Measurements from ENCODE around the gene TMEM151B. TPM values are rescaled to one million over a fixed set of nuclear protein-coding genes. Genes with fewer than 3 reads are reported as not detected.

Gene TMEM151B
- total and polyA plus RNA-seq, 2 of the 4 experiments (the other 2 are of a cell fraction): not detected

- WGBS, 2 experiments (ENCODE audit: extremely low coverage in 2 of 2, insufficient read length in 1 of 2): no CpG with 5 or more reads among the region's 10 CpGs
- Histone ChIP-seq H3K27me3 (ENCODE audit: control insufficient read depth, insufficient read depth, low read length) (peaks cover 37% of the 10 kb centered on the region), H3K9me3 (ENCODE audit: control insufficient read depth, insufficient read depth, low read length) (no peaks in the 10 kb centered on the region), H3K4me1 (ENCODE audit: control insufficient read depth, insufficient read depth, low read length) (peaks cover 21% of the 10 kb centered on the region), H3K79me1 (ENCODE audit: low read depth in 1 of 2, low read length in 2 of 2) (peaks cover 24 to 27% of the 10 kb centered on the region in 2 experiments), H3K14ac (replicated peaks; ENCODE audit: low read depth, low read length) (no peak overlapping the region), H3K36me3 (ENCODE audit: control insufficient read depth, insufficient read depth, low read length) (no peaks in the 10 kb centered on the region), H2BK20ac (ENCODE audit: low read depth, low read length) (no peak overlapping the region), H3K4me3 (ENCODE audit: insufficient read depth, low read depth, low read length) (no peak overlapping the region), H4K91ac (ENCODE audit: insufficient read depth, low read depth, low read length) (no peak overlapping the region), H2AK5ac (ENCODE audit: low read depth, low read length) (no peak overlapping the region), H3K27ac (ENCODE audit: insufficient read depth, low read length) (no peak overlapping the region), H4K8ac (ENCODE audit: low read depth in 2 of 2, low read length in 2 of 2) (no peak overlapping the region), H2AK9ac (replicated peaks; ENCODE audit: low read depth, low read length, poor library complexity) (no peak overlapping the region), H3K9ac (ENCODE audit: low read depth, low read length) (no peak overlapping the region), H4K20me1 (ENCODE audit: insufficient read depth, low read length) (peaks cover 9% of the 10 kb centered on the region; the same call in 1 of the 2 replicates), H3K4me2 (ENCODE audit: low read depth, low read length) (no peak overlapping the region), H2BK15ac (ENCODE audit: low read depth, low read length) (no peak overlapping the region), H2AFZ (replicated peaks; ENCODE audit: low read length, poor library complexity) (no peak overlapping the region), H3K23ac (ENCODE audit: low read depth, low read length) (no peak overlapping the region), H3K9me1 (ENCODE audit: insufficient read depth, low read length) (peaks cover 12% of the 10 kb centered on the region), H2BK5ac (ENCODE audit: low read depth, low read length, poor library complexity, severe bottlenecking) (no peak overlapping the region), H4K5ac (ENCODE audit: low read depth, low read length) (no peak overlapping the region), H3K18ac (ENCODE audit: low read depth, low read length) (no peak overlapping the region), H3K56ac (ENCODE audit: extremely low read depth, insufficient read depth, low read length) (no peak overlapping the region), H3K4ac (ENCODE audit: low read depth, low read length) (no peak overlapping the region), H2BK120ac (ENCODE audit: low read depth, low read length) (no peak overlapping the region)
- DNase-seq (no peak), ATAC-seq (ENCODE audit: low read depth) (no peak)
- BruUV-seq (replicated peaks): no TSS peak
- CTCF ChIA-PET: interaction anchor here (0.7 to 1.8 kb wide), 4 partner anchors 11 to 84 kb away, joined by 3 to 4 read pairs (median 4); no protein-coding TSS in a partner anchor
- in situ Hi-C loops (cut with MboI; ENCODE audit: low sequenced_read_pairs) (no loop called here), intact Hi-C loops (cut with micrococcal nuclease) (no loop called here), dilution Hi-C loops (cut with HindIII; ENCODE audit: low sequenced_read_pairs, unreplicated experiment) (no loop called here)
- POLR2A ChIA-PET (ENCODE audit: unreplicated experiment): no interaction called here
- TF ChIP-seq BHLHE40 (IDR thresholded peaks at IDR 0.05; ENCODE audit: low read depth, low read length): no peak
Measured at GRCh38 chr6:44267252-44267651, 3.0 kb upstream of the TMEM151B start.
